OCI-LY1 (cell line): ENCODE measurements around the gene FKBP10.
"Not testable (repeated sequence)": the region's sequence is repeated elsewhere in the genome, so short reads cannot be mapped to it uniquely, and the experiment has no call there.

ENCODE experiments used
- EZH2 ChIP-seq: fragments of 200-600 bp; sonication (generic), shearing (Covaris generic); IDR thresholded peaks from 2 replicates; pipeline ENCODE4 v1.8.0; 2017; ENCODE audit warnings: borderline replicate concordance, mixed run types, mild to moderate bottlenecking, antibody characterized with exemption, low read length, moderate library complexity, mixed read lengths
- TF ChIP-seq, protein P1 (sequence below): fragments of 200-600 bp; sonication (generic), shearing (Covaris generic); IDR thresholded peaks from 2 replicates; pipeline ENCODE4 v1.5.1; 2017; ENCODE audit warnings: mild to moderate bottlenecking, antibody characterized with exemption, low read length, moderate library complexity, mixed read lengths

DNA sequence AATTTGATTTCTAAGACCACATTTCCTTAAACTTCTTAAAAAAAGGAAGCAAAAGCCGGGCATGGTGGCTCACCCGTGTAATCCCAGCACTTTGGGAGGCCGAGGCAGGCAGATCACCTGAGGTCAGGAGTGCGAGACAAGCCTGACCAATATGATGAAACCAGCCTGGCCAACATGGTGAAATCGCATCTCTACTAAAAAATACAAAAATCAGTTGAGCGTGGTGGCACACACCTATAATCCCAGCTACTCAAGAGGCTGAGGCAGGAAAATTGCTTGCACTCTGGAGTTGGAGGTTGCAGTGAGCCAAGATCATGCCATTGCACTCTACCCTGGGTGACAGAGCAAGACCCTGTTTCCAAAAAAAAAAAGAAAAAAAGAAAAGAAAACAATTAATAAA lies 28.0 kb downstream of the FKBP10 start:
- TF ChIP-seq, protein P1, sequence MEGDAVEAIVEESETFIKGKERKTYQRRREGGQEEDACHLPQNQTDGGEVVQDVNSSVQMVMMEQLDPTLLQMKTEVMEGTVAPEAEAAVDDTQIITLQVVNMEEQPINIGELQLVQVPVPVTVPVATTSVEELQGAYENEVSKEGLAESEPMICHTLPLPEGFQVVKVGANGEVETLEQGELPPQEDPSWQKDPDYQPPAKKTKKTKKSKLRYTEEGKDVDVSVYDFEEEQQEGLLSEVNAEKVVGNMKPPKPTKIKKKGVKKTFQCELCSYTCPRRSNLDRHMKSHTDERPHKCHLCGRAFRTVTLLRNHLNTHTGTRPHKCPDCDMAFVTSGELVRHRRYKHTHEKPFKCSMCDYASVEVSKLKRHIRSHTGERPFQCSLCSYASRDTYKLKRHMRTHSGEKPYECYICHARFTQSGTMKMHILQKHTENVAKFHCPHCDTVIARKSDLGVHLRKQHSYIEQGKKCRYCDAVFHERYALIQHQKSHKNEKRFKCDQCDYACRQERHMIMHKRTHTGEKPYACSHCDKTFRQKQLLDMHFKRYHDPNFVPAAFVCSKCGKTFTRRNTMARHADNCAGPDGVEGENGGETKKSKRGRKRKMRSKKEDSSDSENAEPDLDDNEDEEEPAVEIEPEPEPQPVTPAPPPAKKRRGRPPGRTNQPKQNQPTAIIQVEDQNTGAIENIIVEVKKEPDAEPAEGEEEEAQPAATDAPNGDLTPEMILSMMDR: not testable (repeated sequence)
- not testable (repeated sequence) for TF ChIP-seq EZH2
